ENCODE measurements around the gene SLC6A20.
"Not testable (repeated sequence)": the region's sequence is repeated elsewhere in the genome, so short reads cannot be mapped to it uniquely, and the experiment has no call there.

SLC6A20 gene

GRCh38 chr3:45777111-45777745, 19.1 kb downstream of the SLC6A20 start:
- DNase-seq = no peak

GRCh38 chr3:45776611-45777010, 19.7 kb downstream of the SLC6A20 start:
- DNase-seq = no peak

DNA sequence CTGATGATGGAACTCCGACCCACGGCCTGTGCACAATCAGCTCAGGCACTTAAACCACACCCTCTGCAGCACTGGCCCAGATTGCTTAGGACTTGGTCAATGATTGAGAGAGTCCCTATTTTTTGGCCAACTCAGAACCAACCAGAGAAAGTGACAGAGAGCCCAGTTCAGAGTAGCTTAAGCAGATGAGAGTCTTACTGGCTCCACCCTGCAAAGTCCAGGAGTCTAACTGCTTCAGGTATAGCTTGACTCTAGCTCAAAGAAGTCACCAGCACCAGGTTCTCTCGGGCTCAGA, 20.1 kb downstream of the SLC6A20 start:
- DNase-seq = no peak

- DNase-seq = no peak
These were observed 20.6 kb downstream of the SLC6A20 start for GRCh38 chr3:45775571-45776300.

GRCh38 chr3:45774581-45775521, 21.5 kb downstream of the SLC6A20 start:
- DNase-seq = no peak

- DNase-seq = no peak
These were observed 22.5 kb downstream of the SLC6A20 start for GRCh38 chr3:45773714-45774449.

DNA sequence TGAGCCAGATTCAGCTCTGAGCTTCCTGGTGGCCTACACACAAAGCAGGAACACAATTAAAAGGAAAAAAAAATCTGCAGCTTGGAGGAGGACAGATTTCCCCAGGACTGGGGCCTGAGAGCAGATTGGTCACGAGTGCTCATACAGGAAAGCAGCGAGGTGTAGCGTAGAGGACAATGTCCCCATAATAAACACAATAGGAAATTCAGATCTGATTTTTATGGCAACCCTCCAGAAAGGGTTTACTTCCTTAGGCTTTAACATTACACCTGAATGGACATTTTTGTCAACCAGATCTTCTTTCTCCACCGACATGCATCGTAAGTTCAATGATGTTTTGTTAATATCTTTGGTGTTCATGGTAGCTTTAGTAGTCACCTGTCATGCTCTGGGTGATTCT, 23.3 kb downstream of the SLC6A20 start:
- DNase-seq = no peak

GRCh38 chr3:45772341-45773035, 23.8 kb downstream of the SLC6A20 start:
- DNase-seq = no peak

GRCh38 chr3:45771831-45772230, 24.5 kb downstream of the SLC6A20 start:
- no peak for DNase-seq

DNA sequence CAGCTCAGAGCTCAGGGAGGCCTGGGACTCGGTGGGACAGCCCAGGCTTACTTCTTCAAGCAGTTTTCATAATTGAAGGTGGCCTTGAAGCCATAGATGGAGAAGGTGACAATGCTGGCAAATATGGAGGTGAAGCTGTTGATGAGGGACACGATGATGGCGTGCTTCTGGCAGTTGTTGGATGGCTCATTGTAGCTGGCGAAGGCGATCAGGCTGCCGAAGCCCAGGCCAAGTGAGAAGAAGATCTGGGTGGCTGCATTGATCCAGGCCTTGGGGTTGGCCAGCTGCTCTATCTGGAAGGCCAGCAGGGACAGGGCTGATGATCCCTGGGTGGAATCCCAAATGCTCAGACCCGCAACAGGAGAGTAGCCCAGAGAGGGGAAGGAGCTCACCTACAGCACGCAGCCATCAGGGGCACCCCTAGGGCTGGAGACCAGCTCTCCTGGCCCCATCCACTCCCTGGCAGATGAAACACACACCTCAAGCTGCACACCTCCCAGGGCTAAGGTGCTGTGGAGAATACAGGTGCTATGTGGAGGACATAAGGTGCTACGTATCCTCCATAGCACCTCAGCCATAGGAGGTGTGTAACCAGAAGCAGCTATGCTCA, 25.1 kb downstream of the SLC6A20 start:
- DNase-seq = no peak

GRCh38 chr3:45765958-45766357, 30.4 kb downstream of the SLC6A20 start:
- no peak for DNase-seq

- DNase-seq = no peak
These were observed 31.0 kb downstream of the SLC6A20 start for GRCh38 chr3:45765266-45765851.

- DNase-seq = no peak
These were observed 33.0 kb downstream of the SLC6A20 start for GRCh38 chr3:45763303-45763675.

GRCh38 chr3:45762647-45763302, 33.6 kb downstream of the SLC6A20 start:
- DNase-seq = no peak

- no peak for DNase-seq
These were observed 34.5 kb downstream of the SLC6A20 start for GRCh38 chr3:45761831-45762230.

DNA sequence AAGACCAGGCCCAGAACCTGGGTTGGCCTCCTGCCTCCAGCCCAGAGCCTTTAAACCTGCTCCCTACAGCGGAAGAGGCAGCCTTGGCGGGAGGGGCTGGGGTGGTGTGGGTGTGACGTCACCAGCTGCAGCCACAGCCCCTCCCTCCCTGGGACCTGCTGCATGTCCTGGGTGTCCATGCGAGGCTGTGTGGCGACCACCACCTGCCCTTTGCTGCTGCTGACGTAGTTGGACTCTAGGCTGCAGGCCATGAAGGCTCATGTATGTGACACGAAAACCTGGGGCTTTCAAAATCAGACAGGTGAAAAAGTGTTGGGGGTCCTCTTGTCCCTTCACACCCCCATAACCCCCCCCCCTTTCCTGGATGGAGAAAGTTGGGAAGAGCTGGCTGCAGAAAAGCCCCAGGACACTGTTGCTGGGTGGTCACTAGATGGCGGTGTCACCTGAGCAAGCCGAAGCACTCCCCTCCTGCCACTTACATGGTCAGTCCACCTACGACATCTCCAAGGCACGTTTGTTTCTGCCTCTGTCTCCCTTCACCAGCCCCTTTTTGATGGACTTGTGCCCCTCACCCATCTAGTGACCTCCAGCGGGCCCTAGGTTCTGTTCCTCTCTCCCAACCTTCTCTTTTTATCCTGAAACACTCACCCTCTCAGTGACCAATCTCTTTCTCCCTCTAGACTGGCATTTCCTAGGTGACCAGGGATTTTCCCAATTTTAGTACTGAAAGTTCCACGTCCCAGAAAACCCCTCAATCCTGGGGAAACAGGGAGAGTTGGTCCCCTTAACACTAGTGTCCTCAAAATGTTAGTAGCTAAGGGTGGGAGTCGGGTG, 35.2 kb downstream of the SLC6A20 start:
- peak; percentile 24 for DNase-seq

DNA sequence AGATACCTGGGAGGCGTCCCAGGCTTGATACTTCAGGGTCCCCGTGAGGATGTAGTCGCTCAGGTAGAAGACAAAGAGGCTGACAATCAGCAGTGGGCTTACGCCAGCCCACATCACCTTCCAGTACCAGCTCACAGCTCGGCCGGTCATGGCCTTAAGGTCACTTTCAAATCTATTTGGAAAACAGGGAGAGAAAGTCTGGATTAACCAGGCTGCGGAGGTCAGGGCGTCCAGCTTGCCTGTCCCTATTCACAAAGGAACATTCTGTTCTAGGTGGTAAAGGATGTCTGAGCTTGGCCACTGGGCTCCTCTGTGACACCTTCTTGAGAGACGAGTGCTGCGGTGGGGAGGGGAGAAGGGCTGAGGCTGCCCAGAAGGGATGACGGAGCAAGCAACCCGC, 36.5 kb downstream of the SLC6A20 start:
- no peak for DNase-seq

- no peak for DNase-seq
These were observed 37.5 kb downstream of the SLC6A20 start for GRCh38 chr3:45758871-45759270.

DNA sequence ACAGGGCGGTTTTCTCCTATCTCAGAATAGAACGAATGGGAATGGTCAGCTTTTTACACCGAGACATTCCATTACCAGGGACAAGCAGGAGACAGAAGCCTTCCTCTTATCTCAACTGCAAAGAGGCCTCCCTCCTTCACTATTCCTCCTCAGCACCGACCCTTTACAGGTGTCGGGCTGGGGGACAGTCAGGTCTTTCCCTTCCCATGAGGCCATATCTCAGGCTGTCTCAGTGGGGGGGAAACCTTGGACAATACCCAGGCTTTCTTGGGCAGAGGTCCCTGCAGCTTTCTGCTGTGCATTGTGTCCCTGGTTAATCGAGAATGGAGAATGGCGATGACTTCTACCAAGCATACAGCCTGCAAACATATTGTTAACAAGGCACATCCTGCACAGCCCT, 39.2 kb downstream of the SLC6A20 start:
- DNase-seq = not testable (repeated sequence)

GRCh38 chr3:45756055-45756454, 40.3 kb downstream of the SLC6A20 start:
- no peak for DNase-seq

Data from NCI-H524 treated with DMSO at 0.1 percent for 48 hours (cell line).